HG03064 (cell line): ENCODE results near the gene SMYD3.
"Not testable (repeated sequence)": the region's sequence is repeated elsewhere in the genome, so short reads cannot be mapped to it uniquely, and the experiment has no call there.

Experiments used
- ATAC-seq: cut with Tn5 transposase; IDR thresholded peaks from one replicate; pipeline ENCODE4 v1.9.1; 2021; ENCODE audit warnings: low read depth; ENCODE audit not compliant: unreplicated experiment

The SMYD3 gene

GRCh38 chr1:246058466-246058865 is 448.6 kb downstream of the SMYD3 start:
- ATAC-seq = no peak

DNA sequence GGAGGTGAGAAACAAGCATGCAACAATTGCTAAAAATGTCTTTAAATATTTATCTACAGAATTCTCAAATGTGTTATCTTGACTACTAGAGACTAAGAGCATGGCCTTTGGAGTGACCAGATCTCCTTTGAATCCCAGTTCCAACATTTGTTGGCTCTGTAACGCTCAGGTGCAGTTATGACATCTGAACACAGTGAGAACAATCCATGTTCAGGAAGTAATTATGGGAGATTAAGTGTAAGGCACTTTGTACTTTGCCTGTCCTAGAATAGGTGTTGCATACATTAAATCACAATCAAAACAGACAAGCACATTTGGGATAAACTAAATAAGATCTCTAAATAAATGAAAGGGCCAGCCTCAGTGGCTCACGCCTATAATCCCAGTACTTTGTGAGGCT is 454.5 kb downstream of the SMYD3 start:
- ATAC-seq = no peak

DNA sequence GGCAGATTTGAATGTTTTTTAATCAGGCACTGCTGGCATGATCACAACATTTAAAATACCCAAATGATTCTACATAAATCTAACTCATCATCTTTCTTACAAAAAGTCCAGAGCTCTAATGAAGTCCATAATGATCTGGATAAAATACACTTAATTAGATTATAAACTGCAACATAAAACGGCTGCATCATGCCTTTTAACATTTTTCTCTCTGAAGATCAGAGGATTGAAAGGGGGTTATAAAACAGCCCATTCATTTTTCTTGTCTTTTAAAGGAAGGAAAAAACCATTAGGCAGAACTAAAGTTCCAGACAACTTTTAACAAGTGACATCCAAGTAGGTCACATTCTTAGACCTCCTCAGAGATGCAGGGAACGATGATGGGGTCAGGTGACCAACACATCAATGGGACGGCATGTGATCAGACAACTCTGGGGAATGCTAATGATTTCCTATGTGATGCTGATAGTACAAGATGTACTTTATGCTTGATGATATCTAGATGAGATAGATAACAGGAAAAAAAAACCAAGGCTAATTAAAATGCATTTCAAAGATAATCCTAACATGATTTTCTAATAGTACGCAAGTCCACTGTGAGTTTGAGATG is 455.1 kb downstream of the SMYD3 start:
- no peak for ATAC-seq

DNA sequence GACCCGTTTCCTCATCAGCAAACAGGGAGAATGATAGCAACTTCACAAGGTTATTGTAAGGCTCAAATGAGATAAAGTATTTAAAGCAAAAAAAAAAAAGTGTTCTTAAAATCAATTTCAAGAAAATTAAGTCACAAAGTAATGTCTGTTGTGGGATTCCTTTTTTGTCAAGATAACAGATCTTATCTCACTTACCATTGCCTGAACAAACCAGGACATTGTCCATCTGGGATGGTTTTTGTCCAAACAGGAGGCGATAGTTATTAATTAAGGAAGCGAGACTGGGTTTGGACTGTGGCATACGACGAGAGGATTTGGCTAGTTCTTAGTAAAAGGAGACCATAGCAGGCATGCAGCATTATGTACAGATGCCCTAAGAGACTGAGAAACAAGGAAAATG is 458.4 kb downstream of the SMYD3 start:
- ATAC-seq = no peak

- no peak for ATAC-seq
Measured at GRCh38 chr1:246043556-246043955, 463.5 kb downstream of the SMYD3 start.

GRCh38 chr1:246041360-246041759 is 465.7 kb downstream of the SMYD3 start:
- ATAC-seq = no peak

- no peak for ATAC-seq
Measured at GRCh38 chr1:246040200-246040890, 466.7 kb downstream of the SMYD3 start.

GRCh38 chr1:246039584-246039983 is 467.5 kb downstream of the SMYD3 start:
- no peak for ATAC-seq

- ATAC-seq = no peak
Measured at GRCh38 chr1:246037832-246038231, 469.2 kb downstream of the SMYD3 start.

DNA sequence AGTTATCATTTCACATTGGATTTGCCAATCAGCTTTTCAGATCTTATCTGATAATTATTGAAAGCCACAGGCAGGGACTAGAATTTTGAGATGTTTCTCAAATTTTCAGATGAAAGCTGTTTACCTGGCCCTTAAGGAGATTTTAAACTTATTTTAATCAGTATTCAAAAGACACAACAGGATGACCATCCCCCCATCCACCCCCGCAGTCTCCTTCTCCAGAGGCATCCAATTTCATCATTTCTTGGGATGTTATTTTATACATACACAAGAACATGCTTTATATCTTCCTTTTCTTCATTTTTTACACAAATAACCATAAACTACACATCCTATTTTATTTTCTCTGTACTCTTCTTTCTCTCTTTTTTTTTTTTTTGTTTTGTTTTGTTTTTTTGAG is 470.9 kb downstream of the SMYD3 start:
- no peak for ATAC-seq

DNA sequence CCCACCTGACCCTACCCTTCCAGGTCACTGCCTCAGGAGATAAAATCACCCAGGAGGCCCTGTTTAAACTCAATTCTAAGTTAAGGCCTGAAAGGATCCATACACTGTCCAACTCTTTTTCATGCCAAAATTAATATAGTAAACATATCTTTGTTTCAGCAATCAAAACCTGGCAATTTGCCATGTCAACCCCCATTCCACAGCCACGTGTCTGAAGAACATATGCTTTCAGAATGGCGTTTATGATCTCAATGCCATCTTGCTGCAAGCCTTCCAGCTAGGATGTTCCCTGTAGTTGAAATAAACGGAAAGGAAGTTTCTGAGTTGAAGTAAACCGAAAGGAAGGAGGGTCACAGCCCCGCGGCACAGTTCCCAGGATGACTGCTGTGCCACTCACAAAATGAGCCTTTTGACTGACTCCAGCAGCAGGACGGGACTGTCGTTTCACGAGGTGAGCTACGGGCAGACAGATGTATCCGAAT is 472.0 kb downstream of the SMYD3 start:
- no peak for ATAC-seq

DNA sequence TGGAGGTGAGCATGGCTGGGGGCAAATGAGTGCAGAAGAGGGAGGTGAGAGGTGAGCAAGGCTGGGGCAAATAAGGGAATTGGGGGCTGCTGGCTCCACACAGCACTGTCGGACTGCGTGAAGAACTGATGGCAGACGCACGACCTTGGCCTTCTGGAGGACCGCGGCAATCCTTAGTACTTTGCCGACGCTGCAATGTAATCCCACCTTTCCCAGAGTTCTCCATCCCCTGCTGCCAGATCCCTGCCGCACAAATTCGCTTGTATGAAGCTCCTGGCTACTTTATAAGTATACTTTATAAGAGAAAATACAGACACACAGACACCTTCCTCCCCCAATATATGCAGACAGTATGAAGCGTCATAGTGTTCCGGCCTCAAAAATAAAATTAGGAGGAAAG is 472.4 kb downstream of the SMYD3 start:
- no peak for ATAC-seq

DNA sequence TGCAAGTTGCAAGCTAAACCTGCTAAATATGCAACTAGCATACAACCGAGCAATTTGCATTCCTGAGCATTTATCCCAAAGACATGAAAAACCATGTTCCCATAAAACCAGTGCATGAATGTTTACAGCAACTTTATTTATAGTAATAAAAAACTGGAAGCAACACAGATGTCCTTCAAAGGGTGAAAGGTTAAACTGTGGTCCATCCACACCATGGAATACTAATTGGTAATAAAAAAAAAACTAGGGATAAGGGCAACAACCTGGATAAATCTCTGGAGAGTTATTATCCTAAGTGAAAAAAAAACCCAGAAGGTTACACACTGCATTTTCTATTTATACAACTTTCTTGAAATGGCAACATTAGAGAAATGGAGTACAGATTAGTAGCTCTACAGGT is 474.1 kb downstream of the SMYD3 start:
- ATAC-seq = no peak

DNA sequence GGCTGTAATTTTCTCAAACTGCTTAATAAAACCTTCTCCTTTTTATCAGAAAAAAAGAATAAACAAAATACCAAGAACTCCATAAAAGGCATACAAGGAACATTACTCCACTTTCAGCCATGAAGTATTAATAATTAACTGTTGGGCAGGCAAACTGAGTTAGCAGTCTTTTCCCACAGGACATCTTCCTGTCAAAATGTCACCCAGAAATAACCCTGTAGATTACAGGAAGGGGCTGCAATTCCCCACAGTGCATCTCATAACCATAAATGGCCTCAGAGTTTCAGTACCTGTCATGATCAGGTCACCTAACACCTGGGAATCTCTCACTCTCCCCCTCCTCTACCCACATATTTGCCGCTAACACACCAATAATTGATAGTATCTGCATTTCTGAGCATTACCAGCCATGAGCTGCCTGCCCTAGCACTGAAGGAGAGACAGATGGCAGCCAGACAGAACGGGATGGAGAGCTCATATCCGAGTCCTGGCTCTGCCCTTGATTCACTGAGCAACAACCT is 475.0 kb downstream of the SMYD3 start:
- ATAC-seq = no peak

GRCh38 chr1:246029616-246030015 is 477.5 kb downstream of the SMYD3 start:
- ATAC-seq = no peak

- ATAC-seq = not testable (repeated sequence)
Measured at GRCh38 chr1:246024118-246024517, 483.0 kb downstream of the SMYD3 start.

- no peak for ATAC-seq
Measured at GRCh38 chr1:246020211-246020954, 486.7 kb downstream of the SMYD3 start.

DNA sequence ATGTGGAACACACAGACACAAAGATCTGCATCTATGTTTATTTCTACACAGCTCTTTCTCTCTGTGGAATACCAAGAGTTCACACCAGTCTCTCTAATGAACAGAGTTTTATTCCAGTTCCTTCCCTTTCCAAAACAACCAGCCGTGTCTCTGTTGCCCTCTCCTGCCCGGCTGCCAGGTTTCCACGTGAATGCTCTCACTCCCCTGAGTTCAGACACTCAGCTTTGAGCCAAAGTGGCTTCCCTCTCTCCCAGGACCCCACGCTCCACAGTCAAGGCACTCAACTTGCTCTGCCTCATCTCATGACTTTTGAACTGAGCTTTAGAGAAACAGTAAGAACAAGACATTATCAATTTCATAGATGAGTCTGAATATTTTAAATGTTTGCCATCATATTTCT is 488.9 kb downstream of the SMYD3 start:
- ATAC-seq = no peak

GRCh38 chr1:246012341-246012740 is 494.7 kb downstream of the SMYD3 start:
- ATAC-seq = no peak

DNA sequence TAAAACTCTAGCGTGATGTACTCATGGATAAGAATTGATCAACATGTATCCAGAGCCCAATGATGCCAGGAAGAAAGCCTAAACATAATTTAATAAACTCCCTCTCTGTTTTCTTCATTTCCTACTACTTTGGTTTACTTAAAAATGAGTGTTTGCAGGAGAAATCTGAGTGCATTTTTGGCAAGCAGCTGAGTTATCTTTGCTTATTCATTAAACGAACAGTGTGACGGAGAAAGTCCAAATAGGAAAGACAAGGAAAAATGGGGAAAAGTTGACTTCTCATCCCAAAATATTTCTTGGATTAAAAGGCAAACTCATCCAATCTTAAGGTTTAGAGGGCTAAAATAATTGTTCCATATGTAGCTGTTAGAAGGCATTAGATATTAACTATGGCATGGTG is 496.7 kb downstream of the SMYD3 start:
- no peak for ATAC-seq

DNA sequence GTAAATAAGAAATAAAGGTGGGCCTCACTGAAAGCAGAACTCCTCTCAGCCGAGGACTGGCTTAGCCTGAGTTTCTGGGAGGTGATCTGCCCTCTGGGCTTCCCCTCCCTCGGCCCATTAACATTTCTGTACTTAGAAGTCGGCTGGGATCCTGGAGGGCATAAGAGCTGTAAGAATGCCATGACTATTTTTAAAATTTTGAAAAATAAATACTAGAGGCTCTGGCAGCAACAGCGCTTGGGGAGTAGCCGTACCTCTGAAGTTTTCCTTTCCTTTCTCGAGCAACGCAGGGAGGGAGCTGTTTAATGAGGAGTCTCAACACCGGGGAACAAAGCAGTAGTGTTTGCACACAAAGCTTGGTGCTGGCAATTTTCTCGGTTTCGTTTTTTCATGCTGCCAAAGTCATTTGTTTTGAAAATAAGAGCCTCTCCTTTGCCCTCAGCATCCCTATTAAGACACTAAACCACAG is 498.7 kb downstream of the SMYD3 start:
- ATAC-seq = no peak
